ENCODE measurements around the gene BEGAIN. TPM values are rescaled to one million over a fixed set of nuclear protein-coding genes. Genes with fewer than 3 reads are reported as not detected.

Gene BEGAIN, protein sequence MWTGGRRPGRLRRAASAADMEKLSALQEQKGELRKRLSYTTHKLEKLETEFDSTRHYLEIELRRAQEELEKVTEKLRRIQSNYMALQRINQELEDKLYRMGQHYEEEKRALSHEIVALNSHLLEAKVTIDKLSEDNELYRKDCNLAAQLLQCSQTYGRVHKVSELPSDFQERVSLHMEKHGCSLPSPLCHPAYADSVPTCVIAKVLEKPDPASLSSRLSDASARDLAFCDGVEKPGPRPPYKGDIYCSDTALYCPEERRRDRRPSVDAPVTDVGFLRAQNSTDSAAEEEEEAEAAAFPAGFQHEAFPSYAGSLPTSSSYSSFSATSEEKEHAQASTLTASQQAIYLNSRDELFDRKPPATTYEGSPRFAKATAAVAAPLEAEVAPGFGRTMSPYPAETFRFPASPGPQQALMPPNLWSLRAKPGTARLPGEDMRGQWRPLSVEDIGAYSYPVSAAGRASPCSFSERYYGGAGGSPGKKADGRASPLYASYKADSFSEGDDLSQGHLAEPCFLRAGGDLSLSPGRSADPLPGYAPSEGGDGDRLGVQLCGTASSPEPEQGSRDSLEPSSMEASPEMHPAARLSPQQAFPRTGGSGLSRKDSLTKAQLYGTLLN
- total RNA-seq (1 to 10 TPM in 5 of 10 donors, under 1 TPM in 5; 0.30 to 4.3 (median 1.1) TPM), polyA plus RNA-seq (under 1 TPM; 0.20 to 0.51 TPM)
- long read RNA-seq, donor 1: 0 reads
- long read RNA-seq, donor 2: 0 reads
- long read RNA-seq, donor 3: 0 reads

DNA sequence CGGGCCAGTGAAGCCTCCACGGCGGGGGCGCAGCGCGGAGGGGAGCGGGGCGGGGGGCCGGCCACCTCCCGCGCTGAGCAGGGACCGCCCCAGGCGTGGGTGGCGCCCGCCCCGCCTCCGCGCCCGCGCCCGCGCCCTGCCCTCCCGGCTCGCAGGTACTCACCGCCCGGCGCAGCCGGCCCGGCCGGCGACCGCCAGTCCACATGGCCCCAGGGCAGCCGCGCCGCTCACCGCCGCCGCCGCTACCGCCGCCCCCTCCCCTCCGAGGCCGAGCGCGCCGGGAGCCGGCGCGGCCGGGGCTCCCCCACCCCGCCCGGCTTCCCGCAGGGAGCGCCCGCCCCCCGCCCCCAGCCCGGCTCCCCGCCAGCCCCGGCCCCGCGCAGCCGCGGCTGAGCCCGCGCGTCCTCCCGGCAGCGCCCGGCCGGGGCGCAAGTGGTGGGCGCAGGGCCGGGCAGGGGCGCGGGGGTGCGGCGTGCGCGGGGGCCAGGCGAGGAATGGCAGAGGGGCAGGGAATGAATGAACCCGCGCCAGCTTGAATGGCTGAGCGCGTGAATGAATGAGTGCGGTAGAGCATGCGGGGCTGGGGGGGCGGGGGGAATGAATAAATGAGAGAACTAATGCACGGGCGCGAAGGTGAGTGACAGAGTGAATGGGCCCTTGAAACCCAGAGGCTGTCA, at the start of gene BEGAIN:
Gene BEGAIN, minus strand, starts transcription at position 332 of the 677 bp plus-strand sequence. Its CDS starts 127 bp downstream, at position 205.
- intact Hi-C loops (cut with DNase I): no loop called here
- ATAC-seq (peak in 4 of 8 donors; percentile 18 to 31 (median 26)), DNase-seq (no peak)
- no peaks in the 10 kb centered on the region for H3K36me3 ChIP-seq
- H3K27ac ChIP-seq: peak within 1 kb of the TSS in 1 of 10 donors; percentile 14
- no peaks in the 10 kb centered on the region for H3K9me3 ChIP-seq
- TF ChIP-seq, protein P1, sequence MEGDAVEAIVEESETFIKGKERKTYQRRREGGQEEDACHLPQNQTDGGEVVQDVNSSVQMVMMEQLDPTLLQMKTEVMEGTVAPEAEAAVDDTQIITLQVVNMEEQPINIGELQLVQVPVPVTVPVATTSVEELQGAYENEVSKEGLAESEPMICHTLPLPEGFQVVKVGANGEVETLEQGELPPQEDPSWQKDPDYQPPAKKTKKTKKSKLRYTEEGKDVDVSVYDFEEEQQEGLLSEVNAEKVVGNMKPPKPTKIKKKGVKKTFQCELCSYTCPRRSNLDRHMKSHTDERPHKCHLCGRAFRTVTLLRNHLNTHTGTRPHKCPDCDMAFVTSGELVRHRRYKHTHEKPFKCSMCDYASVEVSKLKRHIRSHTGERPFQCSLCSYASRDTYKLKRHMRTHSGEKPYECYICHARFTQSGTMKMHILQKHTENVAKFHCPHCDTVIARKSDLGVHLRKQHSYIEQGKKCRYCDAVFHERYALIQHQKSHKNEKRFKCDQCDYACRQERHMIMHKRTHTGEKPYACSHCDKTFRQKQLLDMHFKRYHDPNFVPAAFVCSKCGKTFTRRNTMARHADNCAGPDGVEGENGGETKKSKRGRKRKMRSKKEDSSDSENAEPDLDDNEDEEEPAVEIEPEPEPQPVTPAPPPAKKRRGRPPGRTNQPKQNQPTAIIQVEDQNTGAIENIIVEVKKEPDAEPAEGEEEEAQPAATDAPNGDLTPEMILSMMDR (IDR thresholded peaks at IDR 0.05): no peak
- H3K4me3 ChIP-seq: peak within 1 kb of the TSS; percentile 28 to 79 (median 55)
- peaks cover 0 to 64% (median 53%) of the 10 kb centered on the region in 7 donors for H3K27me3 ChIP-seq
- peaks cover 2 to 18% (median 10%) of the 10 kb centered on the region in 9 donors for H3K4me1 ChIP-seq
- 1 to 2% methylated on average over 32 to 90 of the region's 90 CpGs for WGBS, 2 donors

GRCh38 chr14:100636559-100636958, 49.3 kb upstream of the BEGAIN start:
- WGBS, 2 donors: 90 to 91% methylated on average over 14 of the region's 14 CpGs
- intact Hi-C loops (cut with DNase I): no loop called here

DNA sequence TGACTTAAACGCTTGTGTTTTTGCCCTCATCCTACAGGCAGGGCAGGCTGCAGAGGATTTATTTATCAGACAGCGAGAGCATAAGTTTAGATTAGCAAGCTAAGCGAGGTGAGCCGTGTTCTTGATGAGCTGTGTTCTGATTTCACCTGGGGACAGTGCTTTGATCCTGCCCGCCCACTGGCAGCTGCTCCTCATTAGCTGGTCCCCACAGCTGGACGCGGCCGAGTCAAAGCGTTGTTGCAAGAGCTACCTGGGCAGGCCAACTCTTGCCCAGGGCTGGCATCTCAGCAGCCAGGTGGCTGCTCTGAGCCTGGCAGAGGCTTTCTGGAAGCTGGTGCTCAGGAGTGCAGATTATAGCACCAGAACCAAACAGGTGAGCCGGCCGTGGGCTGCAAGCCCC, 46.8 kb upstream of the BEGAIN start:
- ATAC-seq (no peak), DNase-seq (no peak)
- intact Hi-C loops (cut with DNase I): no loop called here
- no peak overlapping the region for H3K4me3 ChIP-seq
- H3K36me3 ChIP-seq: no peaks in the 10 kb centered on the region
- no peaks in the 10 kb centered on the region for H3K9me3 ChIP-seq
- TF ChIP-seq, protein P1 (IDR thresholded peaks at IDR 0.05): no peak
- peaks cover 0 to 37% (median 24%) of the 10 kb centered on the region in 7 donors for H3K27me3 ChIP-seq
- H3K4me1 ChIP-seq: no peaks in the 10 kb centered on the region
- WGBS, 2 donors: 73 to 81% methylated on average over 11 of the region's 11 CpGs
- H3K27ac ChIP-seq: no peak overlapping the region

More at GRCh38 chr14:100636559-100636958, 49.3 kb upstream of the BEGAIN start:
- TF ChIP-seq, protein P1 (IDR thresholded peaks at IDR 0.05): no peak
- DNase-seq: no peak
- Histone ChIP-seq H3K36me3 (no peaks in the 10 kb centered on the region), H3K4me1 (peaks cover 0 to 8% (median 0%) of the 10 kb centered on the region in 9 donors), H3K4me3 (no peak overlapping the region), H3K9me3 (no peaks in the 10 kb centered on the region), H3K27ac (no peak overlapping the region), H3K27me3 (peaks cover 0 to 26% (median 20%) of the 10 kb centered on the region in 7 donors)
- ATAC-seq: no peak

- DNase-seq (no peak), ATAC-seq (no peak)
- peaks cover 0 to 44% (median 24%) of the 10 kb centered on the region in 7 donors for H3K27me3 ChIP-seq
- intact Hi-C loops (cut with DNase I): no loop called here
- no peaks in the 10 kb centered on the region for H3K9me3 ChIP-seq
- H3K4me1 ChIP-seq: no peaks in the 10 kb centered on the region
- H3K4me3 ChIP-seq: no peak overlapping the region
- H3K36me3 ChIP-seq: no peaks in the 10 kb centered on the region
- TF ChIP-seq, protein P1 (IDR thresholded peaks at IDR 0.05): no peak
- H3K27ac ChIP-seq: no peak overlapping the region
- WGBS, 2 donors: 79 to 81% methylated on average over 10 of the region's 10 CpGs
Measured at GRCh38 chr14:100633406-100633805, 46.2 kb upstream of the BEGAIN start.
